Measurements from ENCODE around the gene TMEM154.
"Not testable (repeated sequence)": the region's sequence is repeated elsewhere in the genome, so short reads cannot be mapped to it uniquely, and the experiment has no call there.

The TMEM154 gene

GRCh38 chr4:152667781-152668180 lies 12.0 kb downstream of the TMEM154 start:
- DNase-seq (ENCODE audit: low read depth, low spot score), result no peak

- DNase-seq (ENCODE audit: low read depth, low spot score), result no peak
Measured at GRCh38 chr4:152666946-152667345, 12.9 kb downstream of the TMEM154 start.

DNA sequence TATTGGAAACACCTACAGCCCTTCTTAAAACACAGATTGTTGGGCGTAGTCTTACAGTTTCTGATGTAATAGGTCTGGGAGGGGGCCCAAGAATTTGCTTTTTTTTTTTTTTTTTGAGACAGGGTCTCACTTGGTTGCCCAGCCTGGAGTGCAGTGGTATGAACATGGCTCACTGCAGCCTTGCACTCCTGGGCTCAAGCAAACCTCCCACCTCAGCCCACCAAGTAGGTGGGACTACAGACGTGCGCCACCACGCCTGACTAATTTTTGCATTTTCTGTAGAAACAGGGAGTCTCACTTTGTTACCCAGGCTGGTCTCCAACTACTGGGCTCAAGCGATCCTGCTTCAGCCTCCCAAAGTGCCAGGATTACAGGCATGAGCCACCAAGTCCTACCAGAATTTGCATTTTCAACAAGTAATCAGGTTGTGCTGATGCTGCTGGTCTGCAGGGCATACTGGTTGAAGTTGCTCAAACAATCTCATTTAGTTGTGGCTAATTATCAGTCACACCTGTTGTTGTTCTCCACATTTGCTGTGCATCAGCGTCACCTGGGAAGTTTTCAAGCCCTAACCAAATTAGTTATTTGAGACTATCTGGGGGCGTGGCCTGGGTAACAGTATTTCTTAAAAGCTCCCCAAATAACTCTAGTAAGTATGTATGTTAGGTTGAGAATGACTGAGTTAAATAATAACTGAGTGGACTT lies 14.0 kb downstream of the TMEM154 start:
- no peak for DNase-seq (ENCODE audit: low read depth, low spot score)

- DNase-seq (ENCODE audit: low read depth, low spot score), result not testable (repeated sequence)
Measured at GRCh38 chr4:152664067-152664378, 15.8 kb downstream of the TMEM154 start.

GRCh38 chr4:152663203-152664066 lies 16.4 kb downstream of the TMEM154 start:
- no peak for DNase-seq (ENCODE audit: low read depth, low spot score)

DNA sequence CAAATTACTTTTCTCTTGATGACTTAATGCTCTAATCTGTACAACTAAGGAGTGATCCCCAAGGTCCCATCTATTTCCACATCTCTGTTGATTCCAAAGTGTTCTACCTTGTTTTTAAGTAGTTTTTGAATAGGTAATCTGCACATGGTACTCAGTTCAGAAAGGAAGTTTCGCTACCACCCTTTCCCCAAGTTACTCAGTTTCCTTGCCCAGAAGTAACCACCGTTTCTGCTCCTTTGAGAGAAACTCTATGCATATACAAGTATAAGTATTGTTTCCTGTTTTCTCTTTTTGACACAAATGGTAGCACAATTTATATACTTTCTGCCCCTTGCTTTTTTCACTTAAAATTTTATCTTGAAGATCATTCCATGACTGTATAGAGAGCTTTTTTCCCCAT lies 18.1 kb downstream of the TMEM154 start:
- DNase-seq (ENCODE audit: low read depth, low spot score), result no peak

DNA sequence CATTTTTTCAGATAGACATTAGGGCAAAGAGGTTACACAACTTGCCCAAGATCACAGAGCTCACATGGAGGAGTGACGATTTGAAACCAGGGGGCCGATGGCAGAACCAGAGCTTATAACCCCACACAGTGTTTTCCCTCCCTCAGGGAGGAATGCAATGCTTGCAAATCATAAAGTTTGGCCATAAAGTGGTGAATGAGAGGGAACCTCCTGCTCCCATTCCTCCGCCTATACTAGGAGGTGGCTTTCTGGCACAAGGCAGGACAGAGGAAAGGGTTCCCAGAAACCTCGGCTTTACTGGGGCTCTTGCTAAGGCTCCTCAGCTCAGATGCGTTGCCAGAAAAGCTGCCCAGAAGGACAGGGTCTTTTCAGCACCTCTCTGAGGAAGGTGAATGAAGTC lies 19.3 kb downstream of the TMEM154 start:
- no peak for DNase-seq (ENCODE audit: low read depth, low spot score)

GRCh38 chr4:152659806-152660205 lies 20.0 kb downstream of the TMEM154 start:
- no peak for DNase-seq (ENCODE audit: low read depth, low spot score)

- no peak for DNase-seq (ENCODE audit: low read depth, low spot score)
Measured at GRCh38 chr4:152657657-152658056, 22.1 kb downstream of the TMEM154 start.

DNA sequence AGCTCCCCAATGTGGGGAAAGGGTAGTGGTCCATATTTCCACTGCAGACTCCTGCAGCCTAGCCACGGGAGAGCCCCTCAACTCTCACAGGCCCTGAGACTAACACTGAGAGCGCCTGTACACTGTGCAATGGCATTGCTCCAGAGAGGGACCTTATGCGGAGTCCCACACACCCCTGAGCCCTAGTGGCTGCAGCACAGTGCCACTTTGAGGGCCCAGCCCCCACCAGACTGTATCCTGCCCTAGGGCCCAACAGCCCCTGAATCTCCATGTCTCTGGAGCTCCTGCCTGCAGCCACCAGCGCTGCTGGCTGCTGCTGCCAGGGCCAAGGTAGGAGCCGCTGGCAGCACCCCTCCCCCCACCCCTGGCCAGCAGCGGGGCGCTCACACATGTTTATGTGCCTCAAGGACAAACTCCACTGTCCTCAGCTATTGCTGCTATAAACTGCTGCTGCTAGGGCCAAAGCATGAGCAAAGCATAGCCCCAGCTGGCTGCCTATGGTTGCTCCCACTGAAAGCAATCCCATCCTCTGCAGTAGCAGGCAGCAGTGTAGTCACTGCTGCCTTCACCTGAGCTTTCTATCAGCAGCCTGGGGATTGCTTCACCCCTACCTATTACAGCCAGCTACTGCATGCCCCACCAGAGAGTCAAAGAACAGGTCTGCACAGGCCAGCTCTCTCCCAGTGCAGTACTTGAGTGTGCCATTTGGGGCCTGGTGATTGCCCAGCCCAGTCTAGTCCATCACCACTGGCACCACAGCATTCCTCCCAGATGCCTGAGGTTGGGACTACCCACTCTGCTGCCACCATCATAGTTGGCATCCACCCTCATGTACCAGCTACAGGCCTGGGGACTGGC lies 24.3 kb downstream of the TMEM154 start:
- DNase-seq (ENCODE audit: low read depth, low spot score), result no peak

- no peak for DNase-seq (ENCODE audit: low read depth, low spot score)
Measured at GRCh38 chr4:152652102-152652501, 27.7 kb downstream of the TMEM154 start.

DNA sequence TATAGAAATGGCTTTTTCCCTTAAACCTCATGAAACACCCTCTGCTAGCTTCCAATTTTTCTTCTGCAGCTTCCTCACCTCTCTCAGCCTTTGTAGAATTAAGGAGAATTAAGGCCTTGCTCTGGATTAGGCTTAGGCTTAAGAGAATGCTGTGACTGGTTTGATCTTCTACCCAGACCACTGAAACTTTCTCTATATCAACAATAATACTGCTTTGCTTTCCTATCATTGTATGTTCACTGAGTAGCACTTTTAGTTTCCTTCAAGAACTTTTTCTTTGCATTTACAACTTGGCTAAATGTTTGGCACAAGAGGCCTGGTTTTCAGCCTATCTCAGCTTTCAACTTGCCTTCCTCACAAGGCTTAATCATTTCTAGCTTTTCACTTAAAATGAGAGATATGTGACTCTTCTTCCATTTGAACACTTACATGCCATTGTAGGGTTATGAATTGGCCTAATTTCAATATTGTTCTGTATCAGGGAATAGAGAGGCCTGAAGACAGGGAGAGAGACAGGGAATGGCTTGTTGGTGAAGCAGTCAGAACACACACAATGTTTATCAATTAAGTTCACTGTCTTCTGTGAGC lies 28.2 kb downstream of the TMEM154 start:
- DNase-seq (ENCODE audit: low read depth, low spot score), result no peak

DNA sequence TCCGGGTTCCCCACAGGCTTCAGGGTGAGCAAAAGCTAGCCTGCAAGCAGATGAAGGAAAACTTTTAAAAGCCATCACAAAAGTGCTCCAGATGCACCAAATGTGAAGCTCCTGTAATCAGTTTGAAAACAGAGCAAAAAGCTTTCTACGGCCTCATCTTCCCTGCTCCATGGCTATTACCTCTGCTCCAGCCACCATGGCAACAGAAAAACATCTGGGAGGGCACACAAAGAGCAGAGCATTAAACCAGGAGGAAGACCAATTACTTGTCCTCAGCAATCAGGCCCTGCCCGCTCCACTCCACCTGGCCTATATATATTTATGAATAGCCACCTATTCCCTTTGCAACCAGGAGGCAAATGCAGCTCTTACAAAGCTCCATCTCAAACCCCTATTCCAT lies 33.6 kb downstream of the TMEM154 start:
- no peak for DNase-seq (ENCODE audit: low read depth, low spot score)

GRCh38 chr4:152644130-152644529 lies 35.7 kb downstream of the TMEM154 start:
- DNase-seq (ENCODE audit: low read depth, low spot score), result no peak

DNA sequence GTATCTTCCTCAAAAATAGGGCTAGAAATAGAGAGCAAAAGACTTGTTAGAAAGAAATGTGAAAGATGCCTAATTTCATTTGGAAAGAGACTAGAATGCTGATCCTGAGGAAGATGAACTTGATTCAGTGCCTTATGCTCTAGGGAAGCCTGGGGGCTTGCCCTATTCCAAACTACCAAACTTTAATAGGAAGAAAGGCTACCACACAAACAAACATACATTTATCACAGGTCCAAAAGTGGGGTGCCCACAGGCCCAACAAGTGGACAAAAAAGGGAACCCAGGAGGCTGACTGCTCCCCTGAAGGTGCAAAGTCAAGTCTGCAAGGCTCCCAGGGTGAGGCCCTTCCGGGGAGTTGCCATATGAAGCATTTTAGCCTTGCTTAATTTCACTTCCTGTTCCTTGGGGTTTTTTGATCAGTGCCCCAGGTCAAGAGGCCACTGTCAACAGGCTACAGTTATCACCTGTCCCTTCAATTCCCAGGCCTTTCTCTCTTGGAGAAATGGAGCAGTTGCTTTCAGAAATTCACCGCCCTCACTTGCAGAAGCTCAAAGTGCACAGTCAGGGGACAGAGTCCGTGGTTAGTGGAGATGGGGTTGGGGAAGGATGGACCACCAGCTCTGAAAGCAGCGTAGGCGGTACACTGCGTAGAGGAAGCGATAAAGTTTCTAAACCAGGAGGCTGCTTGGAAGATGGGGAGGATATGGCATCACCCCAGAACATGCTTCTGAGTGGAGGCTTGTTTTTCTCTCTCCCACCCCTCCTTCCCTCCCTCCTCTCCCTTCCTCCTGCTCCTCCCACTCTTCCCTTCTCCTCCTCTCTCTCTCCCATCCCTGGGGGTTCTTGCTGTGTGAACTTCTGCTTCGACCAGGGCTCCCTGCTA lies 36.4 kb downstream of the TMEM154 start:
- DNase-seq (ENCODE audit: low read depth, low spot score), result no peak

DNA sequence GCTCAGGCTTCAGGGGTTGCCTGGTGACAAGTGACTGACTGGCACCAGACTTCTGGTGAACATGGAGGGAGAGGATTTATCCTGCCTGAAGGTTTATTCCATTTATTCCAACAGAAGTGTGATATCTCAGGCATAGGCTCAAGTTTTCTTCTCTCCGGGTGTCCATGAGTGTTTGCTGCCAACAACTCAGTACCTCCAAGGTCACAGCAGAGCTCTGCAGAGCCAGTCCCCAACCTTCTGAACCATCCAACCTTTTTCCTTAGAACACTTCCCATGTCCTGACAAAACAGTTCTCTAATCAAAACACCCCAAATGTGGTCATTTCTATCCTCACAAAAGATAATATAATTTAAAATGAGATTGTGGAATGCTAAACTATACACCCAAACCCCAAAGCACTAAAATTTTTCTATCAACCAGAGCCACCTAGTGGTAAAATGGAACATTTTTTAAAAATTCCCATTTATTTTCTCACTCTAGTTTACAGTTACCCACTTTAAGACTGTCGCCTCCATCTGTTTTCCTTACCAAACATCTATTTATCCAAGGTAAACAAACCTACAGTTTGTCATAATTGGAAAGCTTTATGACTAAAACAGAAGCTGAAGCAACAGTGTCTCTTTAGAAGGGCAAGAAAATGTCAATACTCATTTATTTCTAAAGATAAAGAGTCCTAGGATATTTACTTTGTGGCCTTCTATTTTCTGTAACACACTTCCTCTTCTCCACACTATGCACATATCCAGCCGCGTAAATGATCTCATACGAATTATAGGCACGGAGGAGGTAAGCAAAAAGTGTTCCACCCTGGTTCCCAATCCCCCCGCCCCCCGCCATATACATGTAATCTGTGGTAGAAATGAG lies 39.5 kb downstream of the TMEM154 start:
- no peak for DNase-seq (ENCODE audit: low read depth, low spot score)

GRCh38 chr4:152635851-152636250 lies 43.9 kb downstream of the TMEM154 start:
- DNase-seq (ENCODE audit: low read depth, low spot score), result no peak

DNA sequence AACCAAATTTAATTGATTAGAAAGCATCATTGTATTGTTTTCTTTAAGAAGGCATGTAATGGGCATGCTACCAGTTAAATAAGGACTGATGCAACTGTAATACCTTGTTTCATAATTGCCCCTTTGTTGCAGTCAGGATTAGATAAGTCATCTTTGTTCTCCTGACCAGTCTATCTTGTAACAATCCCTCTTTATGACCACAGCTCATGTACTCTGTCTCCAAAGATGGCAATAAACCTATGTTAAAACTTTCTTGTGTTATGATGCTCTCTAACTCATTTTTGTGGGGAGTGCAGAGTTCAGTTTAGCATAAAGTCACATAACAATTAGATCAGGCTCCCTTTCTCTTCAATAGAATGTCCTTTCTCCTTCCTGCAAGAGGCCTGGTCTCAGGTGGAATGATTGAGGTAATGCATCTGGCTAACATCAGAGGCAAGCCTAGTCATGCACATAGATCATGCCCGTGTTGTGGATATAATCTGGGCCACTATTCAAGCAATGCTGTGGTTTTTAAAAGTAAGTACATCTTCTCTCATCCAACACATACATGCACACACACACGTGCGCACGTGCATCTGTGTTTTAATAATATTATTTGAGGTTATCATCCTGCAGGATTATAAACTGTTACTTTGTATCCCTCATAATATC lies 45.6 kb downstream of the TMEM154 start:
- no peak for DNase-seq (ENCODE audit: low read depth, low spot score)

DNA sequence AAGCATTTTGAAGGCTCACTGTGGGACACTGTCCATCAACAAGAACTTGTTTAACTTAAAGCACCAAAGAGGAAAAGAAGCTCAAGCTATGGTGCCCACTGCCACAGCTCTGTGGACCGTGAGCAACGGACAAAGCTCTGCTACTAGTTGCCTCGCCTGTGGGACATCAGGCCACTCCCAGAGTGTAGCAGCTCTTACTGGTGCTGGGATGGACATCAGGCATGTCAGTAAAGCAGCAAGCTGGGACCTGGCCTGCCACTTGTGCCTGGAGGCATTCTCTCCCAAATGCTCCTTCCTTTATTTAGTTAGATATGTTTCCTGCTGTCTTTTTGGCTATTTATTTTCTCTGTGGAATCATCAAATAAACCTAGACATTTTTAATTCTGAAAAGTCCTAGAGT lies 46.7 kb downstream of the TMEM154 start:
- no peak for DNase-seq (ENCODE audit: low read depth, low spot score)

Data from activated naive CD8-positive, alpha-beta T cell treated with anti-CD3 and anti-CD28 coated beads, Interleukin-2, amount 50 U/mL, for 16 hours (primary cell).